Measurements from ENCODE around the gene SETD1A. TPM values are rescaled to one million over a fixed set of nuclear protein-coding genes. Genes with fewer than 3 reads are reported as not detected.

SETD1A gene
- total and polyA plus RNA-seq, 9 of the 15 experiments (the other 6 are each of a cell fraction or from before 2014, with no cell fraction given): 0.08 to 36.0 (median 4.2) TPM

DNA sequence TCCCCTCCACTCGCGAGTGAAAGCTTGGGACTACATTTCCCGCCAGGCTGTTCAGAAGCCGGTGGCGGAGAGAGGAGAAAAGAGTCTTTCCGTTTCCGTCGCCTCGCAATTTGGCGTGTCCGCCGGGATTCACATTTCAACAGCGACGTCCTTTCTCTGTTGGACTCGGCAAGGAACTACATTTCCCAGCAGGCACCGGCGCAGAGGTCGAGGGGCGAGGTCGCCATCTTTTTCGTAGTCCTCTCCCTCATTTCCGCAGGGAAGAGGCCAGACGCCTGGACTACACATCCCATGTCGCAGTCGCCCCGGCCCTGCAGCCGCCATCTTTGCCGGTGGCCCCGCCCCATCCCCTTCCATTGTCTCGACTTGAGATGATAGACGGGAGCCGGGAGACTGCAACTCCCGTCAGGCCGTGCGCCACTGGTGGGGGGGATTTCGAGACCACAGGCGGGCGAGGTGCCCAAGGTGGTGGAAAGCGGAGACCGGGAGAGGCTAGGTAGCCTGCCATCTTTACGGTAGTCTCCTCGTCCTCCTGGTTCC is 35.1 kb upstream of the SETD1A start (continued):
- TF ChIP-seq, protein P1, sequence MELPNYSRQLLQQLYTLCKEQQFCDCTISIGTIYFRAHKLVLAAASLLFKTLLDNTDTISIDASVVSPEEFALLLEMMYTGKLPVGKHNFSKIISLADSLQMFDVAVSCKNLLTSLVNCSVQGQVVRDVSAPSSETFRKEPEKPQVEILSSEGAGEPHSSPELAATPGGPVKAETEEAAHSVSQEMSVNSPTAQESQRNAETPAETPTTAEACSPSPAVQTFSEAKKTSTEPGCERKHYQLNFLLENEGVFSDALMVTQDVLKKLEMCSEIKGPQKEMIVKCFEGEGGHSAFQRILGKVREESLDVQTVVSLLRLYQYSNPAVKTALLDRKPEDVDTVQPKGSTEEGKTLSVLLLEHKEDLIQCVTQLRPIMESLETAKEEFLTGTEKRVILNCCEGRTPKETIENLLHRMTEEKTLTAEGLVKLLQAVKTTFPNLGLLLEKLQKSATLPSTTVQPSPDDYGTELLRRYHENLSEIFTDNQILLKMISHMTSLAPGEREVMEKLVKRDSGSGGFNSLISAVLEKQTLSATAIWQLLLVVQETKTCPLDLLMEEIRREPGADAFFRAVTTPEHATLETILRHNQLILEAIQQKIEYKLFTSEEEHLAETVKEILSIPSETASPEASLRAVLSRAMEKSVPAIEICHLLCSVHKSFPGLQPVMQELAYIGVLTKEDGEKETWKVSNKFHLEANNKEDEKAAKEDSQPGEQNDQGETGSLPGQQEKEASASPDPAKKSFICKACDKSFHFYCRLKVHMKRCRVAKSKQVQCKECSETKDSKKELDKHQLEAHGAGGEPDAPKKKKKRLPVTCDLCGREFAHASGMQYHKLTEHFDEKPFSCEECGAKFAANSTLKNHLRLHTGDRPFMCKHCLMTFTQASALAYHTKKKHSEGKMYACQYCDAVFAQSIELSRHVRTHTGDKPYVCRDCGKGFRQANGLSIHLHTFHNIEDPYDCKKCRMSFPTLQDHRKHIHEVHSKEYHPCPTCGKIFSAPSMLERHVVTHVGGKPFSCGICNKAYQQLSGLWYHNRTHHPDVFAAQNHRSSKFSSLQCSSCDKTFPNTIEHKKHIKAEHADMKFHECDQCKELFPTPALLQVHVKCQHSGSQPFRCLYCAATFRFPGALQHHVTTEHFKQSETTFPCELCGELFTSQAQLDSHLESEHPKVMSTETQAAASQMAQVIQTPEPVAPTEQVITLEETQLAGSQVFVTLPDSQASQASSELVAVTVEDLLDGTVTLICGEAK (IDR thresholded peaks at IDR 0.05): peak; percentile 99
- TF ChIP-seq, protein P1 (CRISPR knock-in tag; IDR thresholded peaks at IDR 0.05): no peak
- TF ChIP-seq ZNF76 (CRISPR knock-in tag; IDR thresholded peaks at IDR 0.05; ENCODE audit: borderline replicate concordance): peak; percentile 84; the same call in 1 of the 2 replicates
- peak; percentile 72 to 76 for TF ChIP-seq NRF1 (conservative IDR thresholded peaks at IDR 0.05 in 1 of 2, IDR thresholded peaks at IDR 0.05 in 1 of 2)
- peak; percentile 99 for TF ChIP-seq CREM (IDR thresholded peaks at IDR 0.05; ENCODE audit: low read depth)
- TF ChIP-seq, protein P2, sequence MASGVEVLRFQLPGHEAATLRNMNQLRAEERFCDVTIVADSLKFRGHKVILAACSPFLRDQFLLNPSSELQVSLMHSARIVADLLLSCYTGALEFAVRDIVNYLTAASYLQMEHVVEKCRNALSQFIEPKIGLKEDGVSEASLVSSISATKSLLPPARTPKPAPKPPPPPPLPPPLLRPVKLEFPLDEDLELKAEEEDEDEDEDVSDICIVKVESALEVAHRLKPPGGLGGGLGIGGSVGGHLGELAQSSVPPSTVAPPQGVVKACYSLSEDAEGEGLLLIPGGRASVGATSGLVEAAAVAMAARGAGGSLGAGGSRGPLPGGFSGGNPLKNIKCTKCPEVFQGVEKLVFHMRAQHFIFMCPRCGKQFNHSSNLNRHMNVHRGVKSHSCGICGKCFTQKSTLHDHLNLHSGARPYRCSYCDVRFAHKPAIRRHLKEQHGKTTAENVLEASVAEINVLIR (CRISPR knock-in tag; IDR thresholded peaks at IDR 0.05): peak; percentile 93
- TF ChIP-seq, protein P3, sequence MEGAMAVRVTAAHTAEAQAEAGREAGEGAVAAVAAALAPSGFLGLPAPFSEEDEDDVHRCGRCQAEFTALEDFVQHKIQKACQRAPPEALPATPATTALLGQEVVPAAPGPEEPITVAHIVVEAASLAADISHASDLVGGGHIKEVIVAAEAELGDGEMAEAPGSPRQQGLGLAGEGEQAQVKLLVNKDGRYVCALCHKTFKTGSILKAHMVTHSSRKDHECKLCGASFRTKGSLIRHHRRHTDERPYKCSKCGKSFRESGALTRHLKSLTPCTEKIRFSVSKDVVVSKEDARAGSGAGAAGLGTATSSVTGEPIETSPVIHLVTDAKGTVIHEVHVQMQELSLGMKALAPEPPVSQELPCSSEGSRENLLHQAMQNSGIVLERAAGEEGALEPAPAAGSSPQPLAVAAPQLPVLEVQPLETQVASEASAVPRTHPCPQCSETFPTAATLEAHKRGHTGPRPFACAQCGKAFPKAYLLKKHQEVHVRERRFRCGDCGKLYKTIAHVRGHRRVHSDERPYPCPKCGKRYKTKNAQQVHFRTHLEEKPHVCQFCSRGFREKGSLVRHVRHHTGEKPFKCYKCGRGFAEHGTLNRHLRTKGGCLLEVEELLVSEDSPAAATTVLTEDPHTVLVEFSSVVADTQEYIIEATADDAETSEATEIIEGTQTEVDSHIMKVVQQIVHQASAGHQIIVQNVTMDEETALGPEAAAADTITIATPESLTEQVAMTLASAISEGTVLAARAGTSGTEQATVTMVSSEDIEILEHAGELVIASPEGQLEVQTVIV (CRISPR knock-in tag; IDR thresholded peaks at IDR 0.05; ENCODE audit: borderline replicate concordance): no peak
- TF ChIP-seq FOS (IDR thresholded peaks at IDR 0.05; ENCODE audit: extremely low read depth, insufficient read length): no peak
- TF ChIP-seq, protein P4, sequence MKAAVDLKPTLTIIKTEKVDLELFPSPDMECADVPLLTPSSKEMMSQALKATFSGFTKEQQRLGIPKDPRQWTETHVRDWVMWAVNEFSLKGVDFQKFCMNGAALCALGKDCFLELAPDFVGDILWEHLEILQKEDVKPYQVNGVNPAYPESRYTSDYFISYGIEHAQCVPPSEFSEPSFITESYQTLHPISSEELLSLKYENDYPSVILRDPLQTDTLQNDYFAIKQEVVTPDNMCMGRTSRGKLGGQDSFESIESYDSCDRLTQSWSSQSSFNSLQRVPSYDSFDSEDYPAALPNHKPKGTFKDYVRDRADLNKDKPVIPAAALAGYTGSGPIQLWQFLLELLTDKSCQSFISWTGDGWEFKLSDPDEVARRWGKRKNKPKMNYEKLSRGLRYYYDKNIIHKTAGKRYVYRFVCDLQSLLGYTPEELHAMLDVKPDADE (conservative IDR thresholded peaks at IDR 0.05; ENCODE audit: control insufficient read depth, low read depth, low read length): peak; percentile 99
- peak; percentile 95 to 99 for TF ChIP-seq SIX5 (IDR thresholded peaks at IDR 0.05; ENCODE audit: borderline replicate concordance in 1 of 2, insufficient read depth in 1 of 2, low read depth in 1 of 2, low read length in 2 of 2)
- TF ChIP-seq ZNF668 (CRISPR knock-in tag; IDR thresholded peaks at IDR 0.05): peak; percentile 75; the same call in 1 of the 2 replicates
- peak; percentile 13; the same call in 1 of the 2 replicates for TF ChIP-seq SMAD4 (CRISPR knock-in tag; conservative IDR thresholded peaks at IDR 0.05)
- TF ChIP-seq ZNF583 (CRISPR knock-in tag; IDR thresholded peaks at IDR 0.05): peak; percentile 93
- peak; percentile 94 for TF ChIP-seq DMBX1 (CRISPR knock-in tag; IDR thresholded peaks at IDR 0.05; ENCODE audit: borderline replicate concordance)
